Memory B cell (primary cell): ENCODE measurements around the gene PGA5.
A peak's percentile ranks its signal among the peaks of the same experiment; 100 is the strongest.
"Not testable (repeated sequence)": the region's sequence is repeated elsewhere in the genome, so short reads cannot be mapped to it uniquely, and the experiment has no call there.

Source experiments
- ATAC-seq: fragments of 150-1000 bp; cut with Tn5 transposase; 2 replicates; pipeline ENCODE4 v1.10.0; 2021; ENCODE audit warnings: low read depth, mild to moderate bottlenecking, moderate library complexity
- DNase-seq, 2 donors: peaks; one replicate each; pipeline ENCODE4 v3.0.0; 2022; ENCODE audit warnings: low spot score in 2 of 2
- H3K27ac Mint-ChIP-seq: one replicate; pipeline ENCODE4 v1.8.0; 2022; ENCODE audit warnings: mild to moderate bottlenecking, moderate library complexity, mixed read lengths
- H3K27me3 Mint-ChIP-seq: one replicate; pipeline ENCODE4 v1.8.0; 2022; ENCODE audit warnings: mixed read lengths
- H3K36me3 Mint-ChIP-seq: one replicate; pipeline ENCODE4 v1.8.0; 2022; ENCODE audit warnings: mild to moderate bottlenecking, mixed read lengths
- H3K4me1 Mint-ChIP-seq: one replicate; pipeline ENCODE4 v1.8.0; 2022; ENCODE audit warnings: mixed read lengths
- H3K4me3 Mint-ChIP-seq: one replicate; pipeline ENCODE4 v1.8.0; 2022; ENCODE audit warnings: mild to moderate bottlenecking, moderate library complexity, mixed read lengths
- H3K9me3 Mint-ChIP-seq: one replicate; pipeline ENCODE4 v1.8.0; 2022; ENCODE audit warnings: mixed read lengths

PGA5 gene

GRCh38 chr11:61241526-61241925, 551 bp downstream of the PGA5 start:
- not testable (repeated sequence) for ATAC-seq, H3K27ac Mint-ChIP-seq, H3K27me3 Mint-ChIP-seq, H3K4me3 Mint-ChIP-seq, DNase-seq, H3K4me1 Mint-ChIP-seq, H3K36me3 Mint-ChIP-seq, H3K9me3 Mint-ChIP-seq

GRCh38 chr11:61245284-61245964, 4.4 kb downstream of the PGA5 start:
- not testable (repeated sequence) for H3K27ac Mint-ChIP-seq, H3K27me3 Mint-ChIP-seq, H3K36me3 Mint-ChIP-seq, DNase-seq, H3K4me3 Mint-ChIP-seq, H3K4me1 Mint-ChIP-seq, ATAC-seq, H3K9me3 Mint-ChIP-seq

GRCh38 chr11:61248071-61248470, 7.1 kb downstream of the PGA5 start:
- not testable (repeated sequence) for H3K27me3 Mint-ChIP-seq, DNase-seq, H3K27ac Mint-ChIP-seq, H3K4me1 Mint-ChIP-seq, H3K4me3 Mint-ChIP-seq, H3K9me3 Mint-ChIP-seq, ATAC-seq, H3K36me3 Mint-ChIP-seq

- DNase-seq, ATAC-seq, H3K36me3 Mint-ChIP-seq, H3K27me3 Mint-ChIP-seq, H3K4me1 Mint-ChIP-seq, H3K9me3 Mint-ChIP-seq, H3K4me3 Mint-ChIP-seq, H3K27ac Mint-ChIP-seq: not testable (repeated sequence)
These were observed 8.2 kb downstream of the PGA5 start for GRCh38 chr11:61249201-61249600.

GRCh38 chr11:61250796-61251765, 10.1 kb downstream of the PGA5 start:
- not testable (repeated sequence) for DNase-seq, H3K27ac Mint-ChIP-seq, H3K36me3 Mint-ChIP-seq, H3K4me1 Mint-ChIP-seq, H3K9me3 Mint-ChIP-seq, ATAC-seq, H3K27me3 Mint-ChIP-seq, H3K4me3 Mint-ChIP-seq

- not testable (repeated sequence) for H3K27ac Mint-ChIP-seq, H3K4me1 Mint-ChIP-seq, ATAC-seq, H3K9me3 Mint-ChIP-seq, H3K27me3 Mint-ChIP-seq, H3K36me3 Mint-ChIP-seq, DNase-seq, H3K4me3 Mint-ChIP-seq
These were observed 11.4 kb downstream of the PGA5 start for GRCh38 chr11:61252332-61252731.

- DNase-seq (peak; percentile 39 to 52), ATAC-seq (peak; percentile 81)
- Mint-ChIP-seq H3K9me3 (no peaks in the 10 kb centered on the region), H3K4me3 (no peak overlapping the region), H3K4me1 (no peaks in the 10 kb centered on the region), H3K36me3 (no peaks in the 10 kb centered on the region), H3K27ac (no peak overlapping the region), H3K27me3 (no peaks in the 10 kb centered on the region)
These were observed 13.5 kb downstream of the PGA5 start for GRCh38 chr11:61254403-61255025.

- ATAC-seq: no peak
These were observed 15.9 kb downstream of the PGA5 start for GRCh38 chr11:61256710-61257482.

GRCh38 chr11:61258546-61258945, 17.6 kb downstream of the PGA5 start:
- H3K4me3 Mint-ChIP-seq: no peak overlapping the region
- no peaks in the 10 kb centered on the region for H3K36me3 Mint-ChIP-seq
- H3K4me1 Mint-ChIP-seq: no peaks in the 10 kb centered on the region
- H3K27me3 Mint-ChIP-seq: no peaks in the 10 kb centered on the region
- no peak for DNase-seq
- ATAC-seq: no peak
- H3K9me3 Mint-ChIP-seq: no peaks in the 10 kb centered on the region
- no peak overlapping the region for H3K27ac Mint-ChIP-seq

More at GRCh38 chr11:61256710-61257482, 15.9 kb downstream of the PGA5 start:
- H3K27me3 Mint-ChIP-seq: no peaks in the 10 kb centered on the region
- no peaks in the 10 kb centered on the region for H3K9me3 Mint-ChIP-seq
- no peaks in the 10 kb centered on the region for H3K36me3 Mint-ChIP-seq
- no peak for DNase-seq
- H3K27ac Mint-ChIP-seq: no peak overlapping the region
- H3K4me3 Mint-ChIP-seq: no peak overlapping the region
- H3K4me1 Mint-ChIP-seq: no peaks in the 10 kb centered on the region

- DNase-seq: no peak
- no peak for ATAC-seq
- no peaks in the 10 kb centered on the region for H3K27me3 Mint-ChIP-seq
- no peaks in the 10 kb centered on the region for H3K4me1 Mint-ChIP-seq
- no peak overlapping the region for H3K4me3 Mint-ChIP-seq
- H3K36me3 Mint-ChIP-seq: no peaks in the 10 kb centered on the region
- no peak overlapping the region for H3K27ac Mint-ChIP-seq
- H3K9me3 Mint-ChIP-seq: no peaks in the 10 kb centered on the region
These were observed 18.4 kb downstream of the PGA5 start for GRCh38 chr11:61259363-61259762.

- Mint-ChIP-seq H3K27me3 (no peaks in the 10 kb centered on the region), H3K4me1 (no peaks in the 10 kb centered on the region), H3K27ac (no peak overlapping the region), H3K9me3 (no peaks in the 10 kb centered on the region), H3K4me3 (no peak overlapping the region), H3K36me3 (no peaks in the 10 kb centered on the region)
- DNase-seq: no peak
- ATAC-seq: no peak
These were observed 23.4 kb downstream of the PGA5 start for GRCh38 chr11:61264371-61264770.

GRCh38 chr11:61264795-61265194, 23.8 kb downstream of the PGA5 start:
- ATAC-seq (no peak), DNase-seq (no peak)
- no peaks in the 10 kb centered on the region for H3K4me1 Mint-ChIP-seq
- H3K27me3 Mint-ChIP-seq: no peaks in the 10 kb centered on the region
- H3K4me3 Mint-ChIP-seq: no peak overlapping the region
- no peak overlapping the region for H3K27ac Mint-ChIP-seq
- H3K9me3 Mint-ChIP-seq: no peaks in the 10 kb centered on the region
- no peaks in the 10 kb centered on the region for H3K36me3 Mint-ChIP-seq

- no peak overlapping the region for H3K27ac Mint-ChIP-seq
- H3K27me3 Mint-ChIP-seq: no peaks in the 10 kb centered on the region
- no peaks in the 10 kb centered on the region for H3K36me3 Mint-ChIP-seq
- ATAC-seq: no peak
- no peaks in the 10 kb centered on the region for H3K4me1 Mint-ChIP-seq
- no peaks in the 10 kb centered on the region for H3K9me3 Mint-ChIP-seq
- H3K4me3 Mint-ChIP-seq: no peak overlapping the region
- DNase-seq: no peak
These were observed 24.4 kb downstream of the PGA5 start for GRCh38 chr11:61265357-61265756.

GRCh38 chr11:61266602-61267001, 25.6 kb downstream of the PGA5 start:
- no peaks in the 10 kb centered on the region for H3K4me1 Mint-ChIP-seq
- DNase-seq (no peak), ATAC-seq (no peak)
- H3K9me3 Mint-ChIP-seq: no peaks in the 10 kb centered on the region
- H3K27me3 Mint-ChIP-seq: no peaks in the 10 kb centered on the region
- no peak overlapping the region for H3K4me3 Mint-ChIP-seq
- H3K27ac Mint-ChIP-seq: no peak overlapping the region
- no peaks in the 10 kb centered on the region for H3K36me3 Mint-ChIP-seq
